Upper lobe of left lung (tissue), 6 donors: Measurements from ENCODE around the gene DAW1. TPM values are rescaled to one million over a fixed set of nuclear protein-coding genes. Genes with fewer than 3 reads are reported as not detected.

ENCODE experiments used
- ATAC-seq, 2 donors: fragments of 200-7000 bp; cut with Tn5 transposase; one replicate each; pipeline ENCODE4 v1.9.1; 2022; ENCODE audit warnings: mild to moderate bottlenecking in 2 of 2, moderate library complexity in 2 of 2; ENCODE audit not compliant: low FRiP score in 2 of 2
- DNase-seq, 2 donors: peaks; one replicate each; pipeline ENCODE4 v3.0.0-alpha.2; 2019 to 2020
- H3K27ac ChIP-seq, 4 donors: fragments of 200-600 bp; sonication (generic); one replicate each; pipeline ENCODE4 v1.5.1; 2016 to 2019
- H3K27me3 ChIP-seq, 4 donors: fragments of 200-600 bp; sonication (generic); one replicate each; pipeline ENCODE4 v1.5.1; 2017 to 2019
- H3K36me3 ChIP-seq, 4 donors: fragments of 200-600 bp; sonication (generic); one replicate each; pipeline ENCODE4 v1.5.1; 2016 to 2019
- H3K4me1 ChIP-seq, 4 donors: fragments of 200-600 bp; sonication (generic); one replicate each; pipeline ENCODE4 v1.5.1; 2018 to 2019
- H3K4me3 ChIP-seq, 4 donors: fragments of 200-600 bp; sonication (generic); one replicate each; pipeline ENCODE4 v1.5.1; 2017 to 2019; ENCODE audit warnings: mild to moderate bottlenecking in 2 of 4, moderate library complexity in 1 of 4
- H3K9me3 ChIP-seq, 4 donors: fragments of 200-600 bp; sonication (generic); one replicate each; pipeline ENCODE4 v1.5.1; 2018 to 2019
- EP300 ChIP-seq, 4 donors: sonication (generic); formaldehyde crosslinking; IDR thresholded peaks; one replicate each; pipeline ENCODE4 v1.5.1; 2017; ENCODE audit warnings: antibody characterized with exemption in 4 of 4, control low read depth in 2 of 4
- POLR2A ChIP-seq, 4 donors: fragments of 450-650 bp; IDR thresholded peaks; one replicate each; pipeline ENCODE4 v1.5.1; 2016 to 2017; ENCODE audit warnings: antibody characterized with exemption in 4 of 4, mild to moderate bottlenecking in 2 of 4
- POLR2AphosphoS5 ChIP-seq, 2 donors: sonication (generic); formaldehyde crosslinking; IDR thresholded peaks; one replicate each; pipeline ENCODE4 v1.5.1; 2017; ENCODE audit warnings: antibody characterized with exemption in 2 of 2
- WGBS, 2 donors: methylation state at CpG; one replicate each; pipeline ENCODE4 v1.1.5; 2017 to 2018; 5-methylcytosine and 5-hydroxymethylcytosine counted together
- total RNA-seq, 6 donors: library from RNA; depleted of rRNA in 4 of 6; stranded (reverse); fragments of >200 nt in 4 of 6; gene quantifications; one replicate each; pipeline versions ENCODE4 v1.1.0 to v1.2.1, GENCODE V29; 2016 to 2021
- TF ChIP-seq, protein P1 (sequence below), 6 experiments: fragments of 450-650 bp in 4 of 6; fragments of 200-600 bp in 2 of 6; sonication (generic) in 2 of 6; IDR thresholded peaks; one replicate each; pipeline ENCODE4 v1.5.1; 2016 to 2019; ENCODE audit warnings: antibody characterized with exemption in 6 of 6
- donor health status: DM: no; HTN: no; CAD: no; lungs with moderate emphysema.
- donor health status: DM: no; HTN: yes; CAD: no; lungs with severe emphysema.

Gene DAW1
- total RNA-seq, 6 donors from 2014 or later = 0.66 to 18.7 (median 4.5) TPM

- TF ChIP-seq POLR2A (IDR thresholded peaks at IDR 0.05) = no peak
- no peak for TF ChIP-seq EP300 (IDR thresholded peaks at IDR 0.05)
- no peak for TF ChIP-seq POLR2AphosphoS5 (IDR thresholded peaks at IDR 0.05)
- TF ChIP-seq, protein P1, sequence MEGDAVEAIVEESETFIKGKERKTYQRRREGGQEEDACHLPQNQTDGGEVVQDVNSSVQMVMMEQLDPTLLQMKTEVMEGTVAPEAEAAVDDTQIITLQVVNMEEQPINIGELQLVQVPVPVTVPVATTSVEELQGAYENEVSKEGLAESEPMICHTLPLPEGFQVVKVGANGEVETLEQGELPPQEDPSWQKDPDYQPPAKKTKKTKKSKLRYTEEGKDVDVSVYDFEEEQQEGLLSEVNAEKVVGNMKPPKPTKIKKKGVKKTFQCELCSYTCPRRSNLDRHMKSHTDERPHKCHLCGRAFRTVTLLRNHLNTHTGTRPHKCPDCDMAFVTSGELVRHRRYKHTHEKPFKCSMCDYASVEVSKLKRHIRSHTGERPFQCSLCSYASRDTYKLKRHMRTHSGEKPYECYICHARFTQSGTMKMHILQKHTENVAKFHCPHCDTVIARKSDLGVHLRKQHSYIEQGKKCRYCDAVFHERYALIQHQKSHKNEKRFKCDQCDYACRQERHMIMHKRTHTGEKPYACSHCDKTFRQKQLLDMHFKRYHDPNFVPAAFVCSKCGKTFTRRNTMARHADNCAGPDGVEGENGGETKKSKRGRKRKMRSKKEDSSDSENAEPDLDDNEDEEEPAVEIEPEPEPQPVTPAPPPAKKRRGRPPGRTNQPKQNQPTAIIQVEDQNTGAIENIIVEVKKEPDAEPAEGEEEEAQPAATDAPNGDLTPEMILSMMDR (IDR thresholded peaks at IDR 0.05) = no peak
Measured at GRCh38 chr2:227889336-227889735, 17.9 kb downstream of the DAW1 start.

GRCh38 chr2:227890495-227891079, 19.2 kb downstream of the DAW1 start:
- no peaks in the 10 kb centered on the region for H3K27me3 ChIP-seq
- peak in 1 of 2 donors; percentile 80 for ATAC-seq
- H3K9me3 ChIP-seq = no peaks in the 10 kb centered on the region
- no peak for TF ChIP-seq EP300 (IDR thresholded peaks at IDR 0.05)
- TF ChIP-seq, protein P1 (IDR thresholded peaks at IDR 0.05) = peak in 5 of 6 experiments; percentile 24 to 56 (median 54)
- no peak for TF ChIP-seq POLR2A (IDR thresholded peaks at IDR 0.05)
- TF ChIP-seq POLR2AphosphoS5 (IDR thresholded peaks at IDR 0.05) = no peak
- H3K27ac ChIP-seq = no peak overlapping the region
- 0 to 4% methylated on average over 2 of the region's 2 CpGs for WGBS, 2 donors
- H3K36me3 ChIP-seq = no peaks in the 10 kb centered on the region
- H3K4me3 ChIP-seq = no peak overlapping the region
- DNase-seq = no peak
- no peaks in the 10 kb centered on the region for H3K4me1 ChIP-seq

More at GRCh38 chr2:227889336-227889735, 17.9 kb downstream of the DAW1 start:
- no peak for DNase-seq
- H3K4me3 ChIP-seq = no peak overlapping the region
- H3K27me3 ChIP-seq = no peaks in the 10 kb centered on the region
- WGBS, 2 donors = 95% methylated on average over 5 of the region's 5 CpGs
- H3K4me1 ChIP-seq = no peaks in the 10 kb centered on the region
- no peaks in the 10 kb centered on the region for H3K9me3 ChIP-seq
- H3K27ac ChIP-seq = no peak overlapping the region
- no peaks in the 10 kb centered on the region for H3K36me3 ChIP-seq
- ATAC-seq = no peak

- DNase-seq (no peak), ATAC-seq (no peak)
- no peaks in the 10 kb centered on the region for H3K36me3 ChIP-seq
- H3K27ac ChIP-seq = no peak overlapping the region
- no peaks in the 10 kb centered on the region for H3K9me3 ChIP-seq
- H3K27me3 ChIP-seq = no peaks in the 10 kb centered on the region
- no peaks in the 10 kb centered on the region for H3K4me1 ChIP-seq
- WGBS, 2 donors = 82 to 89% methylated on average over 2 of the region's 2 CpGs
- no peak overlapping the region for H3K4me3 ChIP-seq
- TF ChIP-seq EP300 (IDR thresholded peaks at IDR 0.05) (no peak), POLR2A (IDR thresholded peaks at IDR 0.05) (no peak), POLR2AphosphoS5 (IDR thresholded peaks at IDR 0.05) (no peak)
- TF ChIP-seq, protein P1 (IDR thresholded peaks at IDR 0.05) = no peak
Measured at GRCh38 chr2:227891673-227892072, 20.2 kb downstream of the DAW1 start.

GRCh38 chr2:227903381-227903780, 31.9 kb downstream of the DAW1 start:
- no peaks in the 10 kb centered on the region for H3K27me3 ChIP-seq
- TF ChIP-seq, protein P1 (IDR thresholded peaks at IDR 0.05) = no peak
- no peak for TF ChIP-seq POLR2A (IDR thresholded peaks at IDR 0.05)
- TF ChIP-seq POLR2AphosphoS5 (IDR thresholded peaks at IDR 0.05) = no peak
- TF ChIP-seq EP300 (IDR thresholded peaks at IDR 0.05) = no peak
- H3K36me3 ChIP-seq = no peaks in the 10 kb centered on the region
- no peaks in the 10 kb centered on the region for H3K9me3 ChIP-seq
- 55 to 60% methylated on average over 2 of the region's 2 CpGs for WGBS, 2 donors
- no peaks in the 10 kb centered on the region for H3K4me1 ChIP-seq
- no peak overlapping the region for H3K27ac ChIP-seq
- no peak for ATAC-seq
- no peak for DNase-seq
- H3K4me3 ChIP-seq = no peak overlapping the region

- no peak overlapping the region for H3K4me3 ChIP-seq
- H3K27me3 ChIP-seq = no peaks in the 10 kb centered on the region
- no peaks in the 10 kb centered on the region for H3K9me3 ChIP-seq
- no peaks in the 10 kb centered on the region for H3K4me1 ChIP-seq
- 89% methylated on average over 1 of the region's 1 CpG for WGBS, 2 donors
- TF ChIP-seq EP300 (IDR thresholded peaks at IDR 0.05) (no peak), POLR2A (IDR thresholded peaks at IDR 0.05) (no peak), POLR2AphosphoS5 (IDR thresholded peaks at IDR 0.05) (no peak)
- TF ChIP-seq, protein P1 (IDR thresholded peaks at IDR 0.05) = no peak
- H3K36me3 ChIP-seq = no peaks in the 10 kb centered on the region
- DNase-seq = no peak
- H3K27ac ChIP-seq = no peak overlapping the region
- ATAC-seq = no peak
Measured at GRCh38 chr2:227906991-227907390, 35.6 kb downstream of the DAW1 start.
